ENCODE measurements around the gene RTN4.

GRCh38 chr2:54997826-54998225 is 52.4 kb downstream of the RTN4 start:
- TF ChIP-seq CTCF (conservative IDR thresholded peaks at IDR 0.05) (no peak), EZH2 (IDR thresholded peaks at IDR 0.05; ENCODE audit: low read depth) (no peak)

Measured in PC-9 (cell line).